DOHH2 (cell line): Measurements from ENCODE around the gene EIF4A3.

Experiments
- H3F3A ChIP-seq: fragments of 200-600 bp; sonication (generic), shearing (Covaris generic); 2 replicates; pipeline ENCODE4 v1.6.0; 2016; ENCODE audit warnings: antibody characterized with exemption, mild to moderate bottlenecking; ENCODE audit not compliant: control insufficient read depth, insufficient read depth
- H3K27ac ChIP-seq: fragments of 200-600 bp; sonication (generic); 2 replicates; pipeline ENCODE4 v1.5.1; 2014; ENCODE audit warnings: low read depth, mild to moderate bottlenecking, low read length, moderate library complexity
- H3K27me3 ChIP-seq: fragments of 200-600 bp; sonication (generic); 2 replicates; pipeline ENCODE4 v1.6.1; 2014; ENCODE audit warnings: mild to moderate bottlenecking, low read length, mixed read lengths; ENCODE audit not compliant: control insufficient read depth
- H3K36me3 ChIP-seq: fragments of 200-600 bp; sonication (generic); 2 replicates; pipeline ENCODE4 v1.6.1; 2014; ENCODE audit warnings: mild to moderate bottlenecking, low read length, moderate library complexity, mixed read lengths; ENCODE audit not compliant: control insufficient read depth
- H3K4me1 ChIP-seq: fragments of 200-600 bp; sonication (generic); 2 replicates; pipeline ENCODE4 v1.6.1; 2014; ENCODE audit warnings: mild to moderate bottlenecking, low read length, mixed read lengths; ENCODE audit not compliant: control insufficient read depth
- H3K4me2 ChIP-seq: fragments of 200-600 bp; sonication (generic); 2 replicates; pipeline ENCODE4 v1.6.0; 2014; ENCODE audit warnings: mild to moderate bottlenecking, low read length, moderate library complexity
- H3K4me3 ChIP-seq: fragments of 200-600 bp; sonication (generic); 2 replicates; pipeline ENCODE4 v1.5.1; 2014; ENCODE audit warnings: mild to moderate bottlenecking, low read length, mixed read lengths
- H3K79me2 ChIP-seq: fragments of 200-600 bp; sonication (generic); 2 replicates; pipeline ENCODE4 v1.6.1; 2014; ENCODE audit warnings: mild to moderate bottlenecking, low read length, mixed read lengths; ENCODE audit not compliant: control insufficient read depth
- H3K9me2 ChIP-seq: fragments of 200-600 bp; sonication (generic); replicated peaks from 2 replicates; pipeline ENCODE4 v1.6.1; 2014; ENCODE audit warnings: mild to moderate bottlenecking, low read length, mixed read lengths; ENCODE audit not compliant: control insufficient read depth
- H3K9me3 ChIP-seq: fragments of 200-600 bp; sonication (generic); 2 replicates; pipeline ENCODE4 v1.6.1; 2014; ENCODE audit warnings: antibody characterized with exemption, low read length, mixed read lengths; ENCODE audit not compliant: control insufficient read depth, insufficient read depth
- H4K20me1 ChIP-seq: fragments of 200-600 bp; sonication (generic); 2 replicates; pipeline ENCODE4 v1.6.0; 2014; ENCODE audit warnings: low read depth, mild to moderate bottlenecking, antibody characterized with exemption, low read length, moderate library complexity; ENCODE audit not compliant: control insufficient read depth, insufficient read depth
- EZH2phosphoT487 ChIP-seq: fragments of 200-600 bp; sonication (generic); IDR thresholded peaks from 2 replicates; pipeline ENCODE4 v1.6.1; 2017; ENCODE audit warnings: borderline replicate concordance, mild to moderate bottlenecking, antibody characterized with exemption, low read length, moderate library complexity, mixed read lengths
- TF ChIP-seq, protein P1 (sequence below): fragments of 200-600 bp; sonication (generic); IDR thresholded peaks from one replicate; pipeline ENCODE4 v1.5.1; 2014; ENCODE audit warnings: antibody characterized with exemption, mild to moderate bottlenecking, low read depth, low read length; ENCODE audit not compliant: poor library complexity, severe bottlenecking

The EIF4A3 gene

DNA sequence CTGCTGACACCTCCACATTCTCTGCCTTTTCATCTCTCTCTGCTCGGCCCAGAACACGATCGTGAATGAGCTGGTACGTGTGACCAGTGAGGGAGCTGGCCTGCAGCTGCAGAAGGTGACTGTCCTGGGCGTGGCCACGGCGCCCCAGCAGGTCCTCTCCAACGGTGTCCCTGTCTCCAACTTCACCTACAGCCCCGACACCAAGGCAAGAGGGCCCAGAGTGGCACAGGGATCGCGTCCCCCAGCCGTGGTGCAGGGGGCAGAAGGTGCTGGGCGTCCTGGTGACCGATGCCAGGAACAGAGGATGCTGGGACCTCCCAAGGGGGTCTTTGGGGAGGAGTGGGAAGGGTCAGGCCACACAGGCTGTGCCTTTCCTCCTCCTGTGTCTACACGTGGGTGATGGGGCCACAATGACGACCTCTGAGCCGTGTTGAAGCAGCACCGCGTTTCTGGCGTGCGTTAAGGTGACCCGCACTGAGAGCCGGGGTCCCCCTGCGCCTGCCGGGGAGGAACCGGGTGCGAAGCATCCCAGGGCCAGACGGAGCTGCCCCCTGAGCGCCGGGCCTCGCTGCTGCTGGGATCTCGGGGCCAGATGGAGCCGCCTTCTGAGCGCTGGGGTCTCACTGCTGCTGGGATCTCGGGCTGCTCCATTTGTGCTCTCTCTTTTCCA lies 28.2 kb downstream of the EIF4A3 start:
- Histone ChIP-seq H3K27ac (no peak overlapping the region), H3K9me3 (no peaks in the 10 kb centered on the region), H3K4me3 (no peak overlapping the region), H3K4me2 (no peak overlapping the region), H3K27me3 (no peaks in the 10 kb centered on the region), H3F3A (0 out of 2 replicates have a peak, but pooled peaks cover 7% of the 10 kb centered on the region), H4K20me1 (no peaks in the 10 kb centered on the region), H3K9me2 (no peaks in the 10 kb centered on the region), H3K4me1 (no peaks in the 10 kb centered on the region), H3K36me3 (no peaks in the 10 kb centered on the region), H3K79me2 (no peaks in the 10 kb centered on the region)
- TF ChIP-seq, protein P1, sequence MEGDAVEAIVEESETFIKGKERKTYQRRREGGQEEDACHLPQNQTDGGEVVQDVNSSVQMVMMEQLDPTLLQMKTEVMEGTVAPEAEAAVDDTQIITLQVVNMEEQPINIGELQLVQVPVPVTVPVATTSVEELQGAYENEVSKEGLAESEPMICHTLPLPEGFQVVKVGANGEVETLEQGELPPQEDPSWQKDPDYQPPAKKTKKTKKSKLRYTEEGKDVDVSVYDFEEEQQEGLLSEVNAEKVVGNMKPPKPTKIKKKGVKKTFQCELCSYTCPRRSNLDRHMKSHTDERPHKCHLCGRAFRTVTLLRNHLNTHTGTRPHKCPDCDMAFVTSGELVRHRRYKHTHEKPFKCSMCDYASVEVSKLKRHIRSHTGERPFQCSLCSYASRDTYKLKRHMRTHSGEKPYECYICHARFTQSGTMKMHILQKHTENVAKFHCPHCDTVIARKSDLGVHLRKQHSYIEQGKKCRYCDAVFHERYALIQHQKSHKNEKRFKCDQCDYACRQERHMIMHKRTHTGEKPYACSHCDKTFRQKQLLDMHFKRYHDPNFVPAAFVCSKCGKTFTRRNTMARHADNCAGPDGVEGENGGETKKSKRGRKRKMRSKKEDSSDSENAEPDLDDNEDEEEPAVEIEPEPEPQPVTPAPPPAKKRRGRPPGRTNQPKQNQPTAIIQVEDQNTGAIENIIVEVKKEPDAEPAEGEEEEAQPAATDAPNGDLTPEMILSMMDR, result no peak
- no peak for TF ChIP-seq EZH2phosphoT487

DNA sequence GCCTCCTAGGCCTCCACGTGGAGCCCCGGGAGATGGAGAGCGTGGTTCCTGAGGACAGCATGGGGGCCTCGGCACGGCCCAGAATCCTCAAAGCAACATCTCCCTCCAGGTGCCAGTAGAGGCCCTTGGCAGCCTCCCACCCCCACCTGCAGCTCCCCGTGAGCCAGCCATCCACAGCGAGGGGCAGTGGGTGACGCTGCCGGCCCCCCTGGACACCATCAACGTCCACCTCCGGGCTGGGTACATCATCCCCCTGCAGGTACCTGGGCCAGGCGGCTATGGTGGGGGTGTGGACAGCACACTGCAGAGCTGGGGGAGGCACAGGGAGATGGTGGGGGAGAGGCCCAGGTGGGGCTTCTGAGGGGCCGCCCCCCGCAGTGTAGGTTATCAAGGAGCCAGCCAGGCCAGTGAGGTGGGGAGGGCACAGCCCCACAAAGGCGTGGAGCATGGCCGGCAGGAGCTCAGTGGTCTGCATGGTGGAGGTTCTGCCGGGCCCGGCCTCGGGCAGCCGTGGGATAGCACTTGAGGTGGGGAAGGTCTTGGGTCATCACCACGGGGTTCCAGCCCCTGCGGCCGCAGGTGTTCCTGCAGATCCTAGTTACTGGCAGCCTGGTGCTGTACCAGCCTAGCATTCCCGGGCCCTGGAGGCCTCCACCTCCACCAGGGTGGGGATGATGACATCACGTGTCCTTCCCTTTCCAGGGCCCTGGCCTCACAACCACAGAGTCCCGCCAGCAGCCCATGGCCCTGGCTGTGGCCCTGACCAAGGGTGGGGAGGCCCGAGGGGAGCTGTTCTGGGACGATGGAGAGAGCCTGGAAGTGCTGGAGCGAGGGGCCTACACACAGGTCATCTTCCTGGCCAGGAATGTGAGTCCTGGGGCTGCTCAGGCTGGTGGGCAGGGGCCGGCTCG lies 29.2 kb downstream of the EIF4A3 start:
- Histone ChIP-seq H3K27ac (no peak overlapping the region), H3K9me2 (no peaks in the 10 kb centered on the region), H3K36me3 (no peaks in the 10 kb centered on the region), H3K4me3 (no peak overlapping the region), H3K4me2 (no peak overlapping the region), H3K79me2 (no peaks in the 10 kb centered on the region), H4K20me1 (no peaks in the 10 kb centered on the region), H3K4me1 (peaks cover 8% of the 10 kb centered on the region), H3K9me3 (no peaks in the 10 kb centered on the region), H3F3A (peaks cover 10% of the 10 kb centered on the region; the same call in 1 of the 2 replicates), H3K27me3 (peaks cover 5% of the 10 kb centered on the region)
- TF ChIP-seq, protein P1, result no peak
- TF ChIP-seq EZH2phosphoT487, result no peak

DNA sequence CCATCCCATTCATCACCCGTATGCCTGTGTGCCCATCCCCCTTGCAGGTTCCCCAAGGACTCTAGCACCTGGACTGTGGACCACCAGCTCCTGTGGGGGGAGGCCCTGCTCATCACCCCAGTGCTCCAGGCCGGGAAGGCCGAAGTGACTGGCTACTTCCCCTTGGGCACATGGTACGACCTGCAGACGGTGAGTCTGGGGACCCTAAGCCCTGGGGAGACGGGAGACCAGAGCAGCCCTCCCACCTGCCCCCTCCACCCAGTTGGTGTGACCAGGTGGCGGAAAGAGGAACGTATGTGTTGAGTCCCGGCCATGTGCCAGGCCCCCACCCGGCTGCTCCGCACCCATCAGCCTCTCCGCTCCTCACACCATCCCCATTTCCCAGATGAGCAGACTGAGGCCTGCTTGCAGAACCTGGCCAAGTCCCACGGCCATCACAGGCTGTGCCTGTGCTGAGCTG lies 30.0 kb downstream of the EIF4A3 start:
- no peaks in the 10 kb centered on the region for H3K36me3 ChIP-seq
- H4K20me1 ChIP-seq, result no peaks in the 10 kb centered on the region
- peaks cover 10% of the 10 kb centered on the region; the same call in 1 of the 2 replicates for H3F3A ChIP-seq
- no peak overlapping the region for H3K4me2 ChIP-seq
- no peak for TF ChIP-seq EZH2phosphoT487
- TF ChIP-seq, protein P1, result no peak
- no peak overlapping the region for H3K27ac ChIP-seq
- H3K9me2 ChIP-seq, result no peaks in the 10 kb centered on the region
- H3K4me3 ChIP-seq, result no peak overlapping the region
- H3K9me3 ChIP-seq, result no peaks in the 10 kb centered on the region
- H3K79me2 ChIP-seq, result no peaks in the 10 kb centered on the region
- peaks cover 5% of the 10 kb centered on the region for H3K27me3 ChIP-seq
- H3K4me1 ChIP-seq, result peaks cover 16% of the 10 kb centered on the region
